Esophagus squamous epithelium (tissue), 5 donors: ENCODE results near the gene CYP21A2. TPM values are rescaled to one million over a fixed set of nuclear protein-coding genes. Genes with fewer than 3 reads are reported as not detected.
"Not testable (repeated sequence)": the region's sequence is repeated elsewhere in the genome, so short reads cannot be mapped to it uniquely, and the experiment has no call there.

ENCODE experiments used
- DNase-seq: peaks from one replicate; lab custom pipeline; 2025; lab: John Stamatoyannopoulos, UW
- H3K27ac ChIP-seq, 4 donors: fragments of 200-600 bp; sonication (generic); one replicate each; pipeline ENCODE4 v1.5.1; 2016 to 2019; ENCODE audit warnings: mild to moderate bottlenecking in 1 of 4
- H3K27me3 ChIP-seq, 4 donors: fragments of 200-600 bp; sonication (generic); 1 replicate in 3 of 4; 2 replicates in 1 of 4; pipeline versions ENCODE4 v1.5.1 to v1.6.0; 2017 to 2021; ENCODE audit warnings: antibody characterized with exemption in 1 of 4
- H3K36me3 ChIP-seq, 3 donors: fragments of 200-600 bp; sonication (generic); one replicate each; pipeline ENCODE4 v1.5.1; 2016 to 2019
- H3K4me1 ChIP-seq, 3 donors: fragments of 200-600 bp; sonication (generic); one replicate each; pipeline ENCODE4 v1.5.1; 2017 to 2019
- H3K4me3 ChIP-seq, 4 donors: fragments of 200-600 bp; sonication (generic); 1 replicate in 3 of 4; 2 replicates in 1 of 4; pipeline ENCODE4 v1.5.1; 2016 to 2019; ENCODE audit warnings: mild to moderate bottlenecking in 2 of 4, moderate library complexity in 1 of 4
- H3K9me3 ChIP-seq, 3 donors: fragments of 200-600 bp; sonication (generic); one replicate each; pipeline ENCODE4 v1.5.1; 2016 to 2019
- POLR2A ChIP-seq, 4 donors: fragments of 450-650 bp; IDR thresholded peaks; one replicate each; pipeline ENCODE4 v1.6.1; 2017; ENCODE audit warnings: antibody characterized with exemption in 4 of 4, mild to moderate bottlenecking in 4 of 4, moderate library complexity in 3 of 4
- WGBS, 2 donors: methylation state at CpG; one replicate each; pipeline ENCODE4 v1.1.5; 2018; 5-methylcytosine and 5-hydroxymethylcytosine counted together
- intact Hi-C: fragments of 100-400 bp; cut with DNase I; formaldehyde crosslinking; loops from one replicate; pipeline ENCODE4 v1.15.0; 2022
- total RNA-seq, 4 donors: library from RNA; depleted of rRNA; stranded (reverse); fragments of >200 nt; gene quantifications; one replicate each; pipeline ENCODE4 v1.1.0, GENCODE V29; 2016
- TF ChIP-seq, protein P1 (sequence below), 6 experiments: fragments of 450-650 bp in 4 of 6; fragments of 200-600 bp in 2 of 6; sonication (generic) in 2 of 6; IDR thresholded peaks; one replicate each; pipeline ENCODE4 v1.5.1; 2016 to 2019; ENCODE audit warnings: antibody characterized with exemption in 6 of 6, mild to moderate bottlenecking in 4 of 6, moderate library complexity in 4 of 6
- donor health status: DM: yes; HTN: yes; CAD: no.

Gene CYP21A2
- total RNA-seq, 4 donors from 2014 or later, result 0.22 TPM; not detected in 3

DNA sequence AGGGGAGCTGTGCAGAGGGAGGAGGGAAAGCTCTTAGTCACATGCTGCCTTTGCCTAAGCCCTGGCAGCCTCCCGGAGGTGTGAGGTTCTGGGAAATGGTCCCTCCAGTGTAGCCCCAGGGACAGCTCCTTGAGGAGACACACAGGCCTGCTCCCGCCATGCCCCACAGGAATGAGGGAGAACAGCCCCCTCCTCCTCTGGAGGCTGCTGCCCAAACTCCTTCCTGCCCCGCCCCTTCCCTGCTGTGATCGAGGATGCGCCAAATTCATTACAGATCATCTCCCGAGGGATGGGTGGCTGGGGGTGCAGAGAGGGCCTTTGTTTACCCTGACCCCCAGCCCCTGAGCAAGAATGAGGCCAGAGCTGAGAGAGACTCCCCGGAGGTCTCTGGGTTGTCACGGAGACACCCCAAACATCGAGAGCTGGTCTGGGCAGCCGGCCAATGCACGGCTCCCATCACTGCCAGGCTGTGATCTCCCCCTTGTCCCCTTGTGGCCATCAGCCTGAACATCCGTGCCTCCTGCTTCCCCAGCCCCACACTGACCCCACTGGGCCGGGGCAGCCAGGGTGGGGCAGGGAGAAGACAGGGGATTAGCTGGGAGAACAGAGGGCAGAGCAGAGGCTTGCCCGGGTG is 8.4 kb downstream of the CYP21A2 start:
- no peaks in the 10 kb centered on the region for H3K27me3 ChIP-seq
- TF ChIP-seq, protein P1, sequence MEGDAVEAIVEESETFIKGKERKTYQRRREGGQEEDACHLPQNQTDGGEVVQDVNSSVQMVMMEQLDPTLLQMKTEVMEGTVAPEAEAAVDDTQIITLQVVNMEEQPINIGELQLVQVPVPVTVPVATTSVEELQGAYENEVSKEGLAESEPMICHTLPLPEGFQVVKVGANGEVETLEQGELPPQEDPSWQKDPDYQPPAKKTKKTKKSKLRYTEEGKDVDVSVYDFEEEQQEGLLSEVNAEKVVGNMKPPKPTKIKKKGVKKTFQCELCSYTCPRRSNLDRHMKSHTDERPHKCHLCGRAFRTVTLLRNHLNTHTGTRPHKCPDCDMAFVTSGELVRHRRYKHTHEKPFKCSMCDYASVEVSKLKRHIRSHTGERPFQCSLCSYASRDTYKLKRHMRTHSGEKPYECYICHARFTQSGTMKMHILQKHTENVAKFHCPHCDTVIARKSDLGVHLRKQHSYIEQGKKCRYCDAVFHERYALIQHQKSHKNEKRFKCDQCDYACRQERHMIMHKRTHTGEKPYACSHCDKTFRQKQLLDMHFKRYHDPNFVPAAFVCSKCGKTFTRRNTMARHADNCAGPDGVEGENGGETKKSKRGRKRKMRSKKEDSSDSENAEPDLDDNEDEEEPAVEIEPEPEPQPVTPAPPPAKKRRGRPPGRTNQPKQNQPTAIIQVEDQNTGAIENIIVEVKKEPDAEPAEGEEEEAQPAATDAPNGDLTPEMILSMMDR (IDR thresholded peaks at IDR 0.05), result no peak
- TF ChIP-seq POLR2A (IDR thresholded peaks at IDR 0.05), result no peak
- H3K9me3 ChIP-seq, result no peaks in the 10 kb centered on the region
- H3K4me3 ChIP-seq, result peak overlapping the region in 1 of 4 donors; percentile 7
- peak overlapping the region; percentile 47 to 89 (median 72) for H3K27ac ChIP-seq
- DNase-seq, result no peak
- peaks cover 0 to 5% (median 0%) of the 10 kb centered on the region in 3 donors for H3K36me3 ChIP-seq
- intact Hi-C loops, result no loop called here
- peaks cover 5 to 33% (median 29%) of the 10 kb centered on the region in 3 donors for H3K4me1 ChIP-seq
- WGBS, 2 donors, result no CpG with 5 or more reads among the region's 14 CpGs

DNA sequence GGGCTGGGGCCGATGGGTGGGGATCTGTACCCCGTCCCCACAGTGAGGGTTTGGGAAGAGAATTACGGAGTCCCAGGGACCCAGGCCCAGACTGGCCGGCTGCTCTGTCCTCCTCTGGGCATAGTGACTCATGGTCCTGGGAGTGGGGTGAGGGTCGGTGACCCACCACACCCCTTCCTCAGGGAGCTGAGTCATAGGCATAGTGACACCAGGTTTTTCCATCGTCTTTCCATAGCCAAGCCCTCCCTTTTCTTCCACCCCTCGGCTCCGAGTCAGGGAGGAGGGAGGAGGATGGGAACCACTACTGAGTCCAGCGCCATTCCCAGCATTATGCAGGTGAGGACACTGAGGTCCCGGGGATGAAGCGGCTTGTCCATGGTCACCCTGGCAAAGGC is 8.9 kb downstream of the CYP21A2 start:
- peak overlapping the region; percentile 47 to 89 (median 72) for H3K27ac ChIP-seq
- no peaks in the 10 kb centered on the region for H3K27me3 ChIP-seq
- intact Hi-C loops, result no loop called here
- H3K4me1 ChIP-seq, result peaks cover 5 to 33% (median 29%) of the 10 kb centered on the region in 3 donors
- WGBS, 2 donors, result 0 to 18% methylated on average over 6 to 7 of the region's 11 CpGs
- H3K4me3 ChIP-seq, result no peak overlapping the region
- TF ChIP-seq POLR2A (IDR thresholded peaks at IDR 0.05), result no peak
- TF ChIP-seq, protein P1 (IDR thresholded peaks at IDR 0.05), result no peak
- H3K9me3 ChIP-seq, result no peaks in the 10 kb centered on the region
- H3K36me3 ChIP-seq, result peaks cover 0 to 5% (median 0%) of the 10 kb centered on the region in 3 donors
- no peak for DNase-seq

GRCh38 chr6:32047539-32047854 is 9.3 kb downstream of the CYP21A2 start:
- intact Hi-C loops, result no loop called here
- WGBS, 2 donors, result 60 to 70% methylated on average over 1 to 4 of the region's 6 CpGs

GRCh38 chr6:32047855-32048766 is 9.9 kb downstream of the CYP21A2 start:
- peak overlapping the region in 3 of 4 donors; percentile 71 to 89 (median 73) for H3K27ac ChIP-seq
- 44 to 53% methylated on average over 7 to 10 of the region's 42 CpGs for WGBS, 2 donors
- DNase-seq, result no peak
- TF ChIP-seq POLR2A (IDR thresholded peaks at IDR 0.05), result no peak
- TF ChIP-seq, protein P1 (IDR thresholded peaks at IDR 0.05), result peak; percentile 67 to 87 (median 76)
- H3K4me1 ChIP-seq, result peaks cover 5 to 33% (median 29%) of the 10 kb centered on the region in 3 donors
- no peaks in the 10 kb centered on the region for H3K27me3 ChIP-seq
- peaks cover 0 to 5% (median 0%) of the 10 kb centered on the region in 3 donors for H3K36me3 ChIP-seq
- intact Hi-C loops, result no loop called here
- H3K9me3 ChIP-seq, result no peaks in the 10 kb centered on the region
- H3K4me3 ChIP-seq, result no peak overlapping the region

More at GRCh38 chr6:32047539-32047854, 9.3 kb downstream of the CYP21A2 start:
- Histone ChIP-seq H3K4me1 (peaks cover 5 to 33% (median 29%) of the 10 kb centered on the region in 3 donors), H3K9me3 (no peaks in the 10 kb centered on the region), H3K4me3 (no peak overlapping the region), H3K36me3 (peaks cover 0 to 5% (median 0%) of the 10 kb centered on the region in 3 donors), H3K27me3 (no peaks in the 10 kb centered on the region), H3K27ac (peak overlapping the region in 3 of 4 donors; percentile 71 to 89 (median 73))
- DNase-seq, result no peak
- TF ChIP-seq POLR2A (IDR thresholded peaks at IDR 0.05), result no peak
- TF ChIP-seq, protein P1 (IDR thresholded peaks at IDR 0.05), result no peak

DNA sequence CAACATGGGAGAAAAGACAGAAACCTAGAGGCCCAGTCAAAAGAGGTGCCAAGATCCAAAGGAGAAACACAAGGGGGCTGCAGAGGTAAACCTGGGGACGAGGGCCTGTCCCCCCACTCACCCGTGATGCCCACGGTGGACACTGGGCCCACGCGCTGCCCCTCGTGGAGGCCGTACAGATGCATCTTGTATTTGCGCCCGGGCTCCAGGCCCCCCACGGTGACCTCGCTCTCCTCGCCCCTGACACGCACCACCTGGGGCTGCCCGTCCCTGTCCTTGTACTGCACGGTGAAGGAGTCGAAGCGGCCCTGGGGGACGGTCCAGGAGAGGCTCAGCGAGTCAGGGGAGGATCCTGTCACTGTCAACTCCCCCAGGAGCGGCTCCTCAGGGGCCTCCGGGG is 10.9 kb downstream of the CYP21A2 start:
- peak overlapping the region in 2 of 4 donors; percentile 1 to 52 for H3K27ac ChIP-seq
- not testable (repeated sequence) for H3K36me3 ChIP-seq
- 80 to 93% methylated on average over 1 to 7 of the region's 21 CpGs for WGBS, 2 donors

DNA sequence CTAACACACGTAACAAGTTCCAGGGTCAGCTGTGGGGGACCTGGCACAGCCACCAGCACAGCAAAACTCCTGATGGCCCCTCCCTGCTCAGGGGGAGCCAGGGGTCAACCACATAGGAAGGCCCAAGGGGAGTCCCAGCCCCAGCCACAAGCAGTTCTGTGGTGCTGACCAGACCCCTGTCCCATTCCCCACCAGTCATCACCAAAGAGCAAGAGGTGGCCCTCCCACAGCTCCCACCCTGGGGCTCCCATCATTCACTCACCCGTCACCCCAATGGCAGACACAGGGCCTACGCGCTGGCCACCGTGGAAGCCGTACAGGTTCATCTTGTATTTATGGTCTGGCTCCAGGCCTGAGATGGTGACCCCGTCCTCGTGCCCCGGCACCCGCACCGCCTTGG is 11.5 kb downstream of the CYP21A2 start:
- H3K9me3 ChIP-seq, H3K36me3 ChIP-seq, intact Hi-C loops, DNase-seq, H3K4me3 ChIP-seq, H3K27me3 ChIP-seq: not testable (repeated sequence)
- peak overlapping the region in 2 of 4 donors; percentile 1 to 52 for H3K27ac ChIP-seq
- WGBS, 2 donors, result 91 to 100% methylated on average over 1 to 5 of the region's 11 CpGs
- H3K4me1 ChIP-seq, result peaks cover 5 to 33% (median 29%) of the 10 kb centered on the region in 3 donors

More for the DNA sequence above, 10.9 kb downstream of the CYP21A2 start:
- H3K4me3 ChIP-seq, intact Hi-C loops, H3K9me3 ChIP-seq, DNase-seq, H3K27me3 ChIP-seq: not testable (repeated sequence)
- peaks cover 5 to 33% (median 29%) of the 10 kb centered on the region in 3 donors for H3K4me1 ChIP-seq
